ENCODE measurements around the gene ATP6V0D1.

The ATP6V0D1 gene

DNA sequence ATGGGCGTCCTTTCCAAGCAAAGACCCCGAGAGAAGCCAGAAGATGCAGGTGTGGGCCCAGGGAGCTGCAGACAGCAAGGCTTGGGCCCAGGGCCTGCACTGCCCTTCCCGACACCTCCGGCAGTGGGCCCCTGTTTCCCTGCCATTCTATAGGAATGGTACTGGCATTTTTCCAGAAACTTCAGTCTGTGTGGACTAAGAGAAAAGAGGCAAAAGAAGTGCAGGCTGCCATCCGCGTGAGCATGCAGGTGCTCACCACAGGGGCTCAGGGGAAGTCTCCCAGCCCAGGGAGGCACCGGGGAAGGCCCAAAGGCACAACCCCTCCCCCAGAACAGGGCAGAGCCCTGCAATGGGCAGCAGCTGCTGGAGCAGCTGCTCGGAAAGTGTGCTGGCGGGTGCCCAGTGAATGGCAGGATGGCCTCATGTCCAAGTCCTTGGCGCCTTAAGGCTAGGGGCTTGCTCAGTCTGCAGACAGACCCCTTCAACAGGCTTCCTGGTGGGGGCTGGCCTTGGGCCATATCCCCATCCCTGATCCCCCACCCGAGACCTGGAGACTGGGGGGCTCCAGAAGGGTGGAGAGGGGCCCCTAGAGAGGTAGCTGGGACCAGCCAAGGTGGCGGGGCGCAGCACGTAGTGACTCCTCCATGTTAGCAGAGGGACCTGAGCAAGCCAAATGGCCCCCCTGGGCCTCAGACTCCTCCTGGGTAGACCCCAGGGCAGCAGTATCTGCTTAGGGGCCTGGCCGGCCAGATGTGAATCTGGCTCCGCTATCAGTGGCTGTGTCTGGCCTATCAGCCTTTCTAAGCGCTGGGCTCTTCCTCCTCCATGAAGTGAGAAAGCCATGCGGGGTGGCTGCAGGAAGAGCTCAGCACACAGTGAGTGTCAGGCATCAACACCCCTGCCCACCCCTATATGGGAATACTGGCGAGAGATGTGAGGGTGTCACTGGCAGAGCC is 80.9 kb downstream of the ATP6V0D1 start:
- DNase-seq (ENCODE audit: low spot score) = no peak
- Mint-ChIP-seq H3K4me3 (no peak overlapping the region), H3K36me3 (ENCODE audit: low read depth) (no peaks in the 10 kb centered on the region), H3K27me3 (ENCODE audit: low read depth) (peaks cover 22% of the 10 kb centered on the region), H3K27ac (no peak overlapping the region), H3K9me3 (no peaks in the 10 kb centered on the region), H3K4me1 (ENCODE audit: low read depth) (peaks cover 2% of the 10 kb centered on the region)

DNA sequence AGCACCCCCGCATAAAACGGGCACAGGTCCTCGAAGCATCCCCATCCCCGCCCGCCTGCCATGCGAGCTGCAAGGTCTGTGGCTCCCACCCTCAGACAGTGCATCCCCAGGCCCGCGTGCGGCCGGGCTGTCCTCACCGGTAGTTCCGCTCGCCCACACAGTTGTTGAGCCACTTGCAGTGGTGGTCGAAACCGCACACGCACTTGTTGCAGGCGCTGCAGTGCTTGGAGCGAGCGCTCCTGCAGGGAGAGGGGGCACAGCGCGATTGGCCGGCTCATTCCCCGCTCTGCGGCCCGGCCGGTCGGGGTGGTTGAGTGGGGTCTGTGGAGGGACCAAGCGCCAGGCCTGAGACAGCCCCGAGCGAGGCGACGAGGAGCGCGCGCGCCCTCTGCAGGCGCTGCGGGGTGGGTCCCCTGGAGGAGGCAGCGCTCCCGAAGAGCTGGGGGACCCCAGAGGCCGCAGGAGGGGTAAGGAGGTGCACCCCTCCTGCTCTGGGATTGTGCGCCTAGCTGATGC is 81.7 kb downstream of the ATP6V0D1 start:
- Mint-ChIP-seq H3K27me3 (ENCODE audit: low read depth) (peaks cover 24% of the 10 kb centered on the region), H3K27ac (no peak overlapping the region), H3K4me1 (ENCODE audit: low read depth) (peaks cover 2% of the 10 kb centered on the region), H3K9me3 (no peaks in the 10 kb centered on the region), H3K36me3 (ENCODE audit: low read depth) (no peaks in the 10 kb centered on the region), H3K4me3 (no peak overlapping the region)
- peak; percentile 40 for DNase-seq (ENCODE audit: low spot score)

DNA sequence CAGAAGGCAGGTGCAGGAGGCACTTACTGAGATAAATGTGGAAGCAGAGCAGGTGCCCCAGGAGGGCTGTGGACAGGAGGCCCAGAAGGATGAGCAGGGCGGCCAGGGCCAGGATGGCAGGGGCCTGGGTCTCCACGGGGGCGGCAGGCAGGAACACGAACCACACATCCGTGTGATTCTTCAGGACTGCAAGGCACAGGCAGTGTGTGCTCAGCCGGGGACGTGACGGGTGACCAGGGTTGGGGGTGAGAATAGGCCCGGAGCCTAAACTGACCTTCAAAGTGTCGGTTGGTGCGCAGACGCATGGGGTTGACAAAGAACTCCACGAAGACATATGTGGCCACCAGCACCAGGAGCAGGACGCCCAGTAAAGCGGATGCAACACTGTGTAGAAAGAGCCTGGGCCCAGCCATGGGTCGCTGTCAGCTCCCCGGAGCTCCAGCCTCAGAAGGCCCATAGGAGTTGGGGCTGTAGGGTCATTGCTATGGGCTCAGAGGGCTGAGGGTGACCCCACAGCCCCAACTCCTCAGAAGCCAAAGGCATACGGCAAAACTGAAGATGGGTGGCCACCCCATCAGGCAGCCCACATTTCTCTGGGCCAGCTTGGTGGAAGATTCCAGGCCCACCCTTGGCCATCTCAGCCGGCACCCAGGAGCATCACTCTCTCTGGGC is 82.3 kb downstream of the ATP6V0D1 start:
- Mint-ChIP-seq H3K9me3 (no peaks in the 10 kb centered on the region), H3K4me3 (no peak overlapping the region), H3K27ac (no peak overlapping the region), H3K27me3 (ENCODE audit: low read depth) (peaks cover 30% of the 10 kb centered on the region), H3K4me1 (ENCODE audit: low read depth) (peaks cover 4% of the 10 kb centered on the region), H3K36me3 (ENCODE audit: low read depth) (no peaks in the 10 kb centered on the region)
- no peak for DNase-seq (ENCODE audit: low spot score)

DNA sequence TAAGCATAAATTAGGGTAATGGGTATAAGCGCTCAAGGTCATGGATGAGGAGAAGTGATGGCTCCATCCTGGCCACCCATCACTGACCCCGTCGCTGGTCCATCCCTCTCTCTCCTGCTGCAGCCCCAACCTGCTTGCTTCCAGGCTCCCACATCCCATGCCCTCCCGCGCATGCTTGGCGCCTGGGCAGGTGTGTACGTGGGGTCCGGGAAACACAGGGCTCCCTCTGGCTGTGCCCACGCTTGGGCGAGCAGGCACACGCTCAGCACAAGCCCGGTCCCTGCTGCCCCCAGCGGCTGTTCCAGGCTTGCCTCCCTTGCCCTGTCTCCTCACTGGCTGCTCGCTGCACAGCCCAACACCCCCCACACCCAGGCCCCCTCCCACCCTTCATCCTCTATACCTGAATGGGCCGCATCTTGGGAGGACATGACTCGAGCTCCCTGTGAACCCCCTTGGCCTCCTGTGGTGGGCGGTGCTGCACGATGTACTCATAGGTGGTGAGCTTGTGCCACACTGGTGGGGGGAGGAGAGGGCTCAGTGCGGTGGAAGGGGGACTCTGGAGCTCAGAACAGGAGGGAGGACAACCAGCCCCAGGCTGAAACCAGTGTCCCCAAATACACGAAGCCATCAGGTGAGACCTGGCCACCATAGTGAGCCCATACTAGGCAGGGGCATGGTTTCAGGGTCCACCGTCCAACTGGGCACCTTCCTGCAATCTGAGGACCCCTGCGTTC is 83.0 kb downstream of the ATP6V0D1 start:
- Mint-ChIP-seq H3K4me3 (no peak overlapping the region), H3K27me3 (ENCODE audit: low read depth) (peaks cover 32% of the 10 kb centered on the region), H3K9me3 (no peaks in the 10 kb centered on the region), H3K27ac (no peak overlapping the region), H3K4me1 (ENCODE audit: low read depth) (peaks cover 4% of the 10 kb centered on the region), H3K36me3 (ENCODE audit: low read depth) (no peaks in the 10 kb centered on the region)
- DNase-seq (ENCODE audit: low spot score) = no peak

DNA sequence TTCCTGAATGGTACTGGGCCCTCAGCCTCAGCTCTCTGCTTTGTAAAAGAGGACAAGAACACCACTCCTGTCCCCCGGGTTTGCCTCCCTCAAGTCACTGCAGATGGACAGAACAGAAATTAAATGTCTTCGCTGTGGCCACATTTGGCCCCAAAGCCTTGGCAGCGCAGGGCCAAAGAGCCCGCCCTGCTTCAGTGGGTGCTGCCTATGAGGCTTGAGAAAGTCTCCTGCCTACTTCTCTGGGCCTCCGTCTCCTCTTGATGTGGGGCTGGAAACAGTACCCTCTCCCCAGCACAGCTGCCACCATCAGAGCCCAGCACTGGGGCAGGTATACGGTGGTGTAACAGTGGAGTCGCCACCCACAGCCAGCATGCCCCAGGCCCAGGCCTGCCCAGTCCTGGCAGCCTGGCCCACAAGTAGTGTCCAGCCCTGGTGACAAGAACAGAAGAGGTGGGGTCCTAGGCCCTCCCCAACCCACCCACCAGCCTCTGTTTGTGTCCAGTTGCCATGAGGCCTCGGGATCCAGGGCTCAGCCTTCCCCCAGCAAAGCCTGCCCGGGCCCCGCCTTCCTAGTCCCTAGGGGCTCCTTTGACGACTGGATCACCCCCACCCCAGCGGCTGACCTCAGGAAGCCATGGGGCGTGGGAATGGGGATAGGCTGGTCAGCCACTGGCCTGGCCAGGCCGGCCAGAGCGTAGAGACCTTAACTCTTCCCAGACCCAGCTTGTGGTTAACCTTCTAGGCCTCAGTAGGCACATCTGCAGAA is 83.7 kb downstream of the ATP6V0D1 start:
- H3K36me3 Mint-ChIP-seq (ENCODE audit: low read depth) = no peaks in the 10 kb centered on the region

DNA sequence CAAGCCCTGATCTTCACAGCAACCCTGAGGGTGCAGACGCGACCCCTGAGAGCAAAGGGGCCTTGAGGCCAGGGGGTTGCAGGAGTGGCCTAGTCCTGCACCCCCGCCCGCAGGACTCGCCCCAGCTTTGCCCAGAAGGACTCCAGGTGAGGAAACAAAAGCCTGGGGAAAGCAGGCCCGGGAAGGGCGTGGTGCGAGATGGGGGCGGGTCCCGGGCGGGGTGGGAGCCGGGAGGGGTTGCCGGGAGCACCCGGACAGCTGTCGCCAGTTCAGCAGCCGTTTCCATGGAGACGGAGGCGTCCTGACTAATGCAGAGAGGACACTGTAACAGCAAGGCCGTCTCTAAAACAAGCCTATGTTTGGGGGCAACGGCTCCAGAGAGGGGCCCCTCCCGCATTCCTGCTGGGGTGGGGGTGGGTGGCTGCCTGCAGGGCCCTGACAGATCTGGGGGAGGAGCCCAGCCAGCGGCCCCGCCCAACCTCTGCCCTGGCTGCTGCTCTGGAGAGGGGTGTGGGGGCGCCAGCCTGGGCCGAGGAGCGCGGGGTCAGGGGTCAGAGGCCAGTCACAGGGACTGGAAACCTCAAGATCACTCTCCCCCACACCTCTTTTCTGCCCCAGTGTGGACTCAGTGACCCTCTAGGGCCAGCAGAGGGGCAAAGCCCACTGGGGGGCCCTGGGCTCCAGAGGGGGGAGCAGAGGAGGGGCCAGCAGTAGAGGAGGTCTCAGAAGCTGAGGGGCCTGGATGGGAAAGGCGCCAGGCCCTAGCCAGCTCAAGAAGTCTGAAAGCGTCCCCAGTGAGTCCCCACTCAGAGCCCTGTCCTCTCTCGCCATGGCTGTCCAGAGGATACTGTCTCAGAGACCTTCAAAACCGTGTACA is 84.6 kb downstream of the ATP6V0D1 start:
- Mint-ChIP-seq H3K9me3 (no peaks in the 10 kb centered on the region), H3K4me1 (ENCODE audit: low read depth) (peaks cover 4% of the 10 kb centered on the region), H3K27ac (no peak overlapping the region), H3K36me3 (ENCODE audit: low read depth) (no peaks in the 10 kb centered on the region), H3K4me3 (no peak overlapping the region), H3K27me3 (ENCODE audit: low read depth) (peaks cover 36% of the 10 kb centered on the region)
- no peak for DNase-seq (ENCODE audit: low spot score)

More for the DNA sequence above, 83.7 kb downstream of the ATP6V0D1 start:
- Mint-ChIP-seq H3K4me3 (no peak overlapping the region), H3K4me1 (ENCODE audit: low read depth) (peaks cover 4% of the 10 kb centered on the region), H3K27ac (no peak overlapping the region), H3K27me3 (ENCODE audit: low read depth) (peaks cover 38% of the 10 kb centered on the region), H3K9me3 (no peaks in the 10 kb centered on the region)
- DNase-seq (ENCODE audit: low spot score) = no peak

DNA sequence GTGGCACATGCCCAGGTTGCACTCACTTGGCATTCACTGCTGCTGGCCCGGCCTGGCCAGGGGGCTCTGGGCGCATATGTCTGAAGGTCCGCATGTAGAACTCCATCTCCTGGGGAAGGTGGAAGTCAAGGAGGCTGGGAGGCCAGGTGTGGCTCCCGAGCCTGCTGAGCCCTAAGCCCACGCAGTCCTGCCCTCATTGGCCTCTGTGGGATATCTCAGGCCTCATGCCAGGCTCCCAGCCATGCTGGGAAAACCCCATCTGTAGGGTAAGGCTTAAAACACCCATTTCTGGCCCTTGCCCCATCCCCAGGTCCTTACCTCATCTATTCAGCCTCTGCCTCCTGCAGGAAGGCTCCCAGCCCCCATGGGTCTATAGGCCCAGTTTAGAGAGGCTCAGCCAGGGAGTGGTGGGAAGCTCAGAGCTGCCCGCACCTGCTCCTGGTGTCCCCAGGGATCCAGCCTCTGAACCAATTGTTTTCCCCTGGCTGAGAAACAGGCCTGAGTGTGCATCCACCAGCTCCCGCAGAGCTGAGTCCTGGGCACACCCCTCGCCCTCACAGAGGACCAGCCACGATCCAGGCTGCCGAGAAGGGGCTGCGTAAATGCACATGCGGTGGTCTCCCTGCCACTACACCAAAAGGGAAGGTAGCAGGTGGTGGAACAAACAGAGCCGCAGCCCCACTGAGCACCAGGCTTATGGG is 85.3 kb downstream of the ATP6V0D1 start:
- no peak for DNase-seq (ENCODE audit: low spot score)
- Mint-ChIP-seq H3K9me3 (no peaks in the 10 kb centered on the region), H3K27me3 (ENCODE audit: low read depth) (peaks cover 36% of the 10 kb centered on the region), H3K36me3 (ENCODE audit: low read depth) (no peaks in the 10 kb centered on the region), H3K4me1 (ENCODE audit: low read depth) (peaks cover 4% of the 10 kb centered on the region), H3K4me3 (no peak overlapping the region), H3K27ac (no peak overlapping the region)

DNA sequence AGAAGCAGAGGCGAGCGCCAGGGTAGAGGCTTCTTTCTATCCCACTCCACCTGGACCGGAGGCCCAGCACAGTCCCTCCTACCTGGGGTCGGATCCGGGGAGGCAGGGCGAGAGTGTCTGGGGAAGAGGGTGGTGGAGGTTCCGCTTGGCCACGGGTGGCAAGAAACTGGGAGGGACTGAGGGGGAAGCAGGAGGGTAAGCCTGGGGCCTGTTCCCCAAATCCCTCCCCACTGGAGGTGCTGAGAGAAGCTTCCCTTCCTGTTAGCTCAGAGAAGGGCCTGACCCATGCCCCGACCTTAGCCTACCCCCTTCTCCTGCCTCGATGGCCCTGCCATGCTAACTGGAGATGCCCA is 85.9 kb downstream of the ATP6V0D1 start:
- Mint-ChIP-seq H3K27ac (no peak overlapping the region), H3K36me3 (ENCODE audit: low read depth) (no peaks in the 10 kb centered on the region), H3K9me3 (no peaks in the 10 kb centered on the region), H3K4me3 (no peak overlapping the region), H3K4me1 (ENCODE audit: low read depth) (peaks cover 4% of the 10 kb centered on the region), H3K27me3 (ENCODE audit: low read depth) (peaks cover 36% of the 10 kb centered on the region)
- no peak for DNase-seq (ENCODE audit: low spot score)

DNA sequence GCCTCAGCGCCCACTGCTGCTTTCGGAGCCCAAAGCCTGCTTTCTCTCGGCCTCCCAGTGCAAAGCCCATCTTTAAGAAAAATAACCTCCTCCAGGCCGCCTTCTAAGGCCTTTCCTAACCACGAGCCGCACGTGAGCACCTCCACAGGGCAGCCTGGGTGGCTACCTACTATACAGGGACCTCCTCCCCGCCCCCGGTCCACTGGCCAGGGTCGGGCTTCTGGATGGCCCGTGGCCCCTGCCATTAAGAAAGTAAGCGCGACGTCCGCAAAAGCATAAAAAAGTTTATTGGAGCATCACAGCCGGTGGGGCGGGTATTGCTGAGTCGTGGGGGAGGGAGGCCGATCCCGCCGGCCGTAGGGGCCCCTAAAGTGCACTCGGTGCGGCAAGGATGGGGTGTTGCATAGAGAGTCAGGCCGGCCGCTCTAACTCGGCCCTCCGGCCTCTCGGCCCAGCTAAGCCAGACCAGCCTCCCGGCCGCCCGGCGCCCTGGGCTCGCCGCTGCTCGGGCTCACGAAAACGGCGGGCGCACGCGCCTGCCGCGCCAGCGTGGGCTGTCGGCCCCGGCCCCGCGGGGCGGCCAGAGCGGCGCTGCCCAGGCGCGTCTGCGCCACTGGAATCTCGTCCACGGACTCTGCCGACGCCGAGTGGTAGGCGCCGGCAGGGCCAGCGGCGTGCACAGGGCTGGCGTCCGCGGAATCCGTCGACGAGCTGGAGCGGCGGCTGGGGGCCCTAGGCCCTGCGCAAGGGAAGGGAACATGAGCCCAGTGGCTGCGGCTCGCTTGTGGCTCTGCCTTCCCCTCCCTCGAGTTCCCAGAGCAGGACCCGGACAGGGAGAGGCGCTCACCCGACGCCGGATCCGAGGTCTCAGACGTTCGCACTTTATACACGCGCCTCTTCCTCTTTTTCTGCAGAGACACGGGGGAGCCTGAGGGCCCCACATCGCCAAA is 86.5 kb downstream of the ATP6V0D1 start:
- peak overlapping the region; percentile 36 for H3K4me3 Mint-ChIP-seq
- peaks cover 36% of the 10 kb centered on the region for H3K27me3 Mint-ChIP-seq (ENCODE audit: low read depth)
- no peak for DNase-seq (ENCODE audit: low spot score)
- no peaks in the 10 kb centered on the region for H3K36me3 Mint-ChIP-seq (ENCODE audit: low read depth)
- peaks cover 4% of the 10 kb centered on the region for H3K4me1 Mint-ChIP-seq (ENCODE audit: low read depth)
- H3K9me3 Mint-ChIP-seq = no peaks in the 10 kb centered on the region
- H3K27ac Mint-ChIP-seq = no peak overlapping the region

DNA sequence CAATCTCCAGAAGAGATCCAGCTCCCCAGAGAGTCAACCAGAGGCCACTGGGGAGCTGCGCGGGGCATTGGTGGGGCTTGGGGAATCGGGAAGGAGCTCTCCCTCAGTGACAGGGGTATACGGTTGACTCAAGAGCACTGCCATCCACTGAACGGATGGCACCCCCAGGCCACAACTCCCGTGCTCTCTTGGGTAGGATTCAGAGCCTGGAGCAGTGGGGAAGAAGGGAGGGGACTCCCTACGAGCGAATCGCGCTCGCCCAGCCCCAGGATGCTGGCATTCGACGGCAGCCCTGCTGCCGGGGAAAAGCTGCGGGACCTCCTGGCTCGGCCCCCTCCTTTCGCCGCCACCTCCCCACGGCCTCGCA is 87.2 kb downstream of the ATP6V0D1 start:
- Mint-ChIP-seq H3K27me3 (ENCODE audit: low read depth) (peaks cover 36% of the 10 kb centered on the region), H3K9me3 (no peaks in the 10 kb centered on the region), H3K4me1 (ENCODE audit: low read depth) (peaks cover 4% of the 10 kb centered on the region), H3K27ac (no peak overlapping the region), H3K36me3 (ENCODE audit: low read depth) (no peaks in the 10 kb centered on the region), H3K4me3 (peak overlapping the region; percentile 36)
- DNase-seq (ENCODE audit: low spot score) = no peak

DNA sequence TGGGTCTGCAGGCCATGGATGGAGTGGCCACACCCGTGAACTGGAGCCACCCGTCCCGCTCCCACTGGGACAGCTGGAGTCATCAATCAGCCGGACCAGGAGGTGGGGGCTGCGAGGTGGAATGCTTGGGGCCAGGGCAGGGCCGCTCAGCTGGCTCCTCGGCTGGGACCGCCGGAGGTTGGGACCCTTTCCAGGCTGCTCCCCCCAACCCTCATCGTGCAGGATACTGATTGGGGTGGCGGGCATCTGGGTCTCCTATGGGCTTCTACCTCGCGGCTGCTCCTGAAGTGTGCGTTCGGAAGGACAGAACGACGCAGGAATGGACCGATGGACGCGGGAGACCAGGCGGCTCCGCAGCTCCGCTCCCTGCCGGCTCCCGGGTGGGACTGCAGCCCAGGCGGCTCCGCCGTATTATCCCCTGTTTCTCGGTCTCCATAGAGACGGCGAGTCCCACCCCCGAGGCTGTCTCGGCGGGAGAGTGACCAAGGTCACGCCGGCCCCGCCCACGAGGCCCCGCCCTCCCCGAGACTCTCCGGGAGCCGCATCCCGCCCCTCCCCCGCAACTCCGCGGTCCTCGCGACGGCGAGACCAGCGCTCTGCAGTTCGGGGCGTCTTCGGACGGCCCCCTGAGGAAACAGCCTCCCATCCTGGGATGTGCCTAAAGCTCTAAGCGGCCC is 87.7 kb downstream of the ATP6V0D1 start, which contains the start of gene TPPP3:
Gene TPPP3 (minus strand): TSS at position 388 of the 677 bp plus-strand sequence. CDS start 2,387 bp downstream, outside the sequence.
- Mint-ChIP-seq H3K27ac (no peak within 1 kb of the TSS), H3K9me3 (no peaks in the 10 kb centered on the region), H3K36me3 (ENCODE audit: low read depth) (no peaks in the 10 kb centered on the region), H3K4me3 (peak within 1 kb of the TSS; percentile 36), H3K27me3 (ENCODE audit: low read depth) (peaks cover 36% of the 10 kb centered on the region), H3K4me1 (ENCODE audit: low read depth) (peaks cover 4% of the 10 kb centered on the region)
- DNase-seq (ENCODE audit: low spot score) = peak; percentile 35

All from T-helper 2 cell treated with Interferon-gamma antibody and Interleukin-4, amounts not matched to agents 5 μg/mL and 100 μg/mL, for 36 hours (primary cell).